ENCODE measurements around the gene OTC.

DNA sequence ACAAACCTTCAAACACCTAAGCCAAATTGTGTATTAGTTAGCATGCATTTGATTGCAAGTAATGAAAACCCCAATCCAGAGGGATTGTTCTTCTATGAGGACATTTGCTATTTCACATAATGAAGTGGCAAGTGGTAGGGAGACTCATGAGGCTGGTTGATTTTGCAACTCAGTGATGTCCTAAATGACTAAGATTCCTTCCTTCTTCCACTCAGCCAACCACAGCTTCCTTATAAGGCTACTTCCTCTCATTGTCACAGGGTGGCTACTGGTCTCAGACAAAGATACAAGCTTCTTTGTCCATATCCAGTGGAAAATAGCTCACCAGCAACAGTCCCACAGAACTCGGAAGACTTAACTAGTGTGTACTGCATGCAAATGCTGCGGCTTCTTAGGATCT, 5.3 kb upstream of the OTC start:
- TF ChIP-seq, protein P1, sequence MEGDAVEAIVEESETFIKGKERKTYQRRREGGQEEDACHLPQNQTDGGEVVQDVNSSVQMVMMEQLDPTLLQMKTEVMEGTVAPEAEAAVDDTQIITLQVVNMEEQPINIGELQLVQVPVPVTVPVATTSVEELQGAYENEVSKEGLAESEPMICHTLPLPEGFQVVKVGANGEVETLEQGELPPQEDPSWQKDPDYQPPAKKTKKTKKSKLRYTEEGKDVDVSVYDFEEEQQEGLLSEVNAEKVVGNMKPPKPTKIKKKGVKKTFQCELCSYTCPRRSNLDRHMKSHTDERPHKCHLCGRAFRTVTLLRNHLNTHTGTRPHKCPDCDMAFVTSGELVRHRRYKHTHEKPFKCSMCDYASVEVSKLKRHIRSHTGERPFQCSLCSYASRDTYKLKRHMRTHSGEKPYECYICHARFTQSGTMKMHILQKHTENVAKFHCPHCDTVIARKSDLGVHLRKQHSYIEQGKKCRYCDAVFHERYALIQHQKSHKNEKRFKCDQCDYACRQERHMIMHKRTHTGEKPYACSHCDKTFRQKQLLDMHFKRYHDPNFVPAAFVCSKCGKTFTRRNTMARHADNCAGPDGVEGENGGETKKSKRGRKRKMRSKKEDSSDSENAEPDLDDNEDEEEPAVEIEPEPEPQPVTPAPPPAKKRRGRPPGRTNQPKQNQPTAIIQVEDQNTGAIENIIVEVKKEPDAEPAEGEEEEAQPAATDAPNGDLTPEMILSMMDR (IDR thresholded peaks at IDR 0.05; ENCODE audit: low read depth, low read length, missing input control): no peak
- TF ChIP-seq, protein P2, sequence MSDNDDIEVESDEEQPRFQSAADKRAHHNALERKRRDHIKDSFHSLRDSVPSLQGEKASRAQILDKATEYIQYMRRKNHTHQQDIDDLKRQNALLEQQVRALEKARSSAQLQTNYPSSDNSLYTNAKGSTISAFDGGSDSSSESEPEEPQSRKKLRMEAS (IDR thresholded peaks at IDR 0.05): no peak
- no peak for TF ChIP-seq YY1 (IDR thresholded peaks at IDR 0.05)
- no peak for TF ChIP-seq FOXA1 (IDR thresholded peaks at IDR 0.05)
- no peak for TF ChIP-seq RAD21 (IDR thresholded peaks at IDR 0.05)

Data from liver (tissue), 3 donors.